ENCODE measurements around the gene MAP4K4. TPM values are rescaled to one million over a fixed set of nuclear protein-coding genes. Genes with fewer than 3 reads are reported as not detected.

The MAP4K4 gene
- total RNA-seq, 1 donor from 2014 or later, result 115 TPM

DNA sequence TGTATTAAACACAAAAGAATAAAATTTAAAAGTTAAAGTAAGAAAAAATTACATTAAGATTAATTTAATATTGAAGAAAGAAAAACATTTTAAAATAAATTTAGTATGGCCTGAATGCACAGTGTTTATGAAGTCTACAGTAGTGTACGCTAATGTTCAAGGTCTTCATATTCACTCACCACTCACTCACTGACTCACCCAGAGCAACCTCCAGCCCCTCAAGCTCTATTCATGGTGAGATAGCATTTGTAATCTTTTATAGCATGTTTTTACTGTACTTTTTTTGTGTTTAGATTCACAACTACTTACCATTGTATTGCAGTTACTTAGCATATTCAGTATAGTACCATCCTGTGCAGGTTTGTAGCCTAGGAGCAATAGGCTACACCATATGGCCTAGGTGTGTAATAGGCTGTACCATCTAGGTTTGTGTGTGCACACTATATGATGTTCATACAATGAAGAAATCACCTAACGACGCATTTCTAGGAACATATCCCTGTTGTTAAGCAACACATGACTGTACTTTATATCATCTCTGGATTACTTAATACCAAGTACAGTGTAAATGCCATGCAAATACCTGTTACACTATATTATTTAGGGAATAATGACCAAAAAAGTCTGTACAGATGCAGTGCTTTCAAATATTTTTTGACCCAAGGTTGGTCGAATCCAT lies 150.3 kb downstream of the MAP4K4 start:
- TF ChIP-seq, protein P1, sequence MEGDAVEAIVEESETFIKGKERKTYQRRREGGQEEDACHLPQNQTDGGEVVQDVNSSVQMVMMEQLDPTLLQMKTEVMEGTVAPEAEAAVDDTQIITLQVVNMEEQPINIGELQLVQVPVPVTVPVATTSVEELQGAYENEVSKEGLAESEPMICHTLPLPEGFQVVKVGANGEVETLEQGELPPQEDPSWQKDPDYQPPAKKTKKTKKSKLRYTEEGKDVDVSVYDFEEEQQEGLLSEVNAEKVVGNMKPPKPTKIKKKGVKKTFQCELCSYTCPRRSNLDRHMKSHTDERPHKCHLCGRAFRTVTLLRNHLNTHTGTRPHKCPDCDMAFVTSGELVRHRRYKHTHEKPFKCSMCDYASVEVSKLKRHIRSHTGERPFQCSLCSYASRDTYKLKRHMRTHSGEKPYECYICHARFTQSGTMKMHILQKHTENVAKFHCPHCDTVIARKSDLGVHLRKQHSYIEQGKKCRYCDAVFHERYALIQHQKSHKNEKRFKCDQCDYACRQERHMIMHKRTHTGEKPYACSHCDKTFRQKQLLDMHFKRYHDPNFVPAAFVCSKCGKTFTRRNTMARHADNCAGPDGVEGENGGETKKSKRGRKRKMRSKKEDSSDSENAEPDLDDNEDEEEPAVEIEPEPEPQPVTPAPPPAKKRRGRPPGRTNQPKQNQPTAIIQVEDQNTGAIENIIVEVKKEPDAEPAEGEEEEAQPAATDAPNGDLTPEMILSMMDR (conservative IDR thresholded peaks at IDR 0.05; ENCODE audit: low read depth, low read length), result no peak
- H3K4me3 ChIP-seq (ENCODE audit: low read depth, low read length), result no peak overlapping the region
- no peak for DNase-seq (ENCODE audit: low read depth)

- TF ChIP-seq, protein P1 (conservative IDR thresholded peaks at IDR 0.05; ENCODE audit: low read depth, low read length), result no peak
- no peak overlapping the region for H3K4me3 ChIP-seq (ENCODE audit: low read depth, low read length)
- no peak for DNase-seq (ENCODE audit: low read depth)
These were observed 151.4 kb downstream of the MAP4K4 start for GRCh38 chr2:101848769-101849410.

GRCh38 chr2:101850450-101850849 lies 152.9 kb downstream of the MAP4K4 start:
- no peak for DNase-seq (ENCODE audit: low read depth)
- no peak overlapping the region for H3K4me3 ChIP-seq (ENCODE audit: low read depth, low read length)
- TF ChIP-seq, protein P1 (conservative IDR thresholded peaks at IDR 0.05; ENCODE audit: low read depth, low read length), result no peak

- DNase-seq (ENCODE audit: low read depth), result no peak
- TF ChIP-seq, protein P1 (conservative IDR thresholded peaks at IDR 0.05; ENCODE audit: low read depth, low read length), result no peak
- no peak overlapping the region for H3K4me3 ChIP-seq (ENCODE audit: low read depth, low read length)
These were observed 153.5 kb downstream of the MAP4K4 start for GRCh38 chr2:101850991-101851390.

GRCh38 chr2:101852824-101853223 lies 155.3 kb downstream of the MAP4K4 start:
- TF ChIP-seq, protein P1 (conservative IDR thresholded peaks at IDR 0.05; ENCODE audit: low read depth, low read length), result no peak
- H3K4me3 ChIP-seq (ENCODE audit: low read depth, low read length), result no peak overlapping the region
- DNase-seq (ENCODE audit: low read depth), result no peak

DNA sequence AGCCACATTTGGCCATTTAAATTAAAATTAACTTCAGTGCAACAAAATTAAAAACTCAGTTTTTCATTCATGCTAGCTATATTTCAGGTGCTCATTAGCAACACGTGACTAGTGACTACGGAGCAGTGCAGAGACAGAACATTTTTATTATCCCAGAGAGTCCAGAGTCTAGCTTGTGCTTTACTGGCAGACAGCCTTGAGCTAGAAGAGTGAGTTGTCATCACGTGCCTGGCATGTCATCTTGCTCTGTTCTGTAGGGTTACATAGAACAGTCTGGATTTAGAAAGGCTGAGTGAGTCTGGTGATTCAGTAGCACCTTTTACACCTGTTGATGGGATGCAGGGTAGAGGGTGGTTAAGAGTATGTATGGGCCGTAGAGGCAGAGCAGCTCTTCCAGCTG lies 157.4 kb downstream of the MAP4K4 start:
- no peak for DNase-seq (ENCODE audit: low read depth)
- no peak overlapping the region for H3K4me3 ChIP-seq (ENCODE audit: low read depth, low read length)
- TF ChIP-seq, protein P1 (conservative IDR thresholded peaks at IDR 0.05; ENCODE audit: low read depth, low read length), result no peak

GRCh38 chr2:101855776-101856175 lies 158.3 kb downstream of the MAP4K4 start:
- TF ChIP-seq, protein P1 (conservative IDR thresholded peaks at IDR 0.05; ENCODE audit: low read depth, low read length), result no peak
- DNase-seq (ENCODE audit: low read depth), result no peak
- no peak overlapping the region for H3K4me3 ChIP-seq (ENCODE audit: low read depth, low read length)

Measured in epithelial cell of proximal tubule (primary cell).